GM20000 (cell line): Measurements from ENCODE around the gene SLC38A7.
"Not testable (repeated sequence)": the region's sequence is repeated elsewhere in the genome, so short reads cannot be mapped to it uniquely, and the experiment has no call there.

Experiments used
- DNase-seq: peaks from one replicate; pipeline ENCODE4 v3.0.0; 2012; ENCODE audit warnings: low spot score
- CTCF ChIP-seq: IDR thresholded peaks from 2 replicates; pipeline ENCODE4 v1.5.1; 2012; ENCODE audit warnings: mild to moderate bottlenecking, control low read depth; ENCODE audit errors: extremely low read depth, missing control alignments

Gene SLC38A7

GRCh38 chr16:58640949-58641348, 43.6 kb downstream of the SLC38A7 start:
- no peak for TF ChIP-seq CTCF
- DNase-seq: no peak

- no peak for DNase-seq
- TF ChIP-seq CTCF: no peak
Observed at GRCh38 chr16:58639836-58640235, 44.7 kb downstream of the SLC38A7 start.

- no peak for DNase-seq
- TF ChIP-seq CTCF: no peak
Observed at GRCh38 chr16:58639230-58639629, 45.3 kb downstream of the SLC38A7 start.

GRCh38 chr16:58638148-58639036, 46.2 kb downstream of the SLC38A7 start:
- TF ChIP-seq CTCF: no peak
- DNase-seq: no peak

- DNase-seq: not testable (repeated sequence)
Observed at GRCh38 chr16:58637021-58637420, 47.5 kb downstream of the SLC38A7 start.

GRCh38 chr16:58636466-58636865, 48.1 kb downstream of the SLC38A7 start:
- no peak for TF ChIP-seq CTCF
- DNase-seq: no peak

GRCh38 chr16:58635502-58635901, 49.1 kb downstream of the SLC38A7 start:
- DNase-seq: no peak
- TF ChIP-seq CTCF: no peak

- DNase-seq: no peak
- no peak for TF ChIP-seq CTCF
Observed at GRCh38 chr16:58634265-58634802, 50.2 kb downstream of the SLC38A7 start.
